ENCODE results near the gene NCKAP1.

NCKAP1 gene

GRCh38 chr2:183033951-183034350 lies 4.3 kb downstream of the NCKAP1 start:
- no peak for DNase-seq (ENCODE audit: low read depth, low spot score)
- POLR2A ChIA-PET: no interaction called here
- TF ChIP-seq CTCF (IDR thresholded peaks at IDR 0.05; ENCODE audit: insufficient read depth, low read length, missing control alignments): no peak
- no peak overlapping the region for H3K4me3 ChIP-seq (ENCODE audit: low read depth, low read length)
- CTCF ChIA-PET: no interaction called here

GRCh38 chr2:183031911-183032794 lies 6.1 kb downstream of the NCKAP1 start:
- no peak for DNase-seq (ENCODE audit: low read depth, low spot score)
- POLR2A ChIA-PET: interaction anchor here (0.6 kb wide), 1 partner anchor 93 kb away, joined by 4 read pairs; no protein-coding TSS in a partner anchor
- CTCF ChIA-PET: interaction anchor here (1.3 kb wide), 1 partner anchor 50 kb away, joined by 3 read pairs; no protein-coding TSS in a partner anchor
- no peak overlapping the region for H3K4me3 ChIP-seq (ENCODE audit: low read depth, low read length)
- no peak for TF ChIP-seq CTCF (IDR thresholded peaks at IDR 0.05; ENCODE audit: insufficient read depth, low read length, missing control alignments)

- H3K4me3 ChIP-seq (ENCODE audit: low read depth, low read length): no peak overlapping the region
- no peak for DNase-seq (ENCODE audit: low read depth, low spot score)
- CTCF ChIA-PET: interaction anchor here (0.6 to 1.2 kb wide), 2 partner anchors 41 to 244 kb away, joined by 3 to 4 read pairs; no protein-coding TSS in a partner anchor
- TF ChIP-seq CTCF (IDR thresholded peaks at IDR 0.05; ENCODE audit: insufficient read depth, low read length, missing control alignments): no peak
- POLR2A ChIA-PET: no interaction called here
These were observed 9.0 kb downstream of the NCKAP1 start for GRCh38 chr2:183029219-183029618.

GRCh38 chr2:183028108-183028507 lies 10.1 kb downstream of the NCKAP1 start:
- no peak for TF ChIP-seq CTCF (IDR thresholded peaks at IDR 0.05; ENCODE audit: insufficient read depth, low read length, missing control alignments)
- H3K4me3 ChIP-seq (ENCODE audit: low read depth, low read length): no peak overlapping the region
- ChIA-PET POLR2A (no interaction called here), CTCF (no interaction called here)
- DNase-seq (ENCODE audit: low read depth, low spot score): no peak

- POLR2A ChIA-PET: no interaction called here
These were observed 10.8 kb downstream of the NCKAP1 start for GRCh38 chr2:183027443-183027842.

More at GRCh38 chr2:183027443-183027842, 10.8 kb downstream of the NCKAP1 start:
- no peak for TF ChIP-seq CTCF (IDR thresholded peaks at IDR 0.05; ENCODE audit: insufficient read depth, low read length, missing control alignments)
- no peak overlapping the region for H3K4me3 ChIP-seq (ENCODE audit: low read depth, low read length)
- no peak for DNase-seq (ENCODE audit: low read depth, low spot score)
- CTCF ChIA-PET: interaction anchor here (0.6 kb wide), 1 partner anchor 378 kb away, joined by 3 read pairs; no protein-coding TSS in a partner anchor

Data from AG04449 (cell line).